Chondrocyte (in vitro differentiated cells): ENCODE results near the gene DUSP16. TPM values are rescaled to one million over a fixed set of nuclear protein-coding genes. Genes with fewer than 3 reads are reported as not detected.
A peak's percentile ranks its signal among the peaks of the same experiment; 100 is the strongest.

Source experiments
- DNase-seq: peaks from one replicate; pipeline ENCODE4 v3.0.0; 2021; ENCODE audit warnings: mixed read lengths, low spot score
- H3K27ac Mint-ChIP-seq: one replicate; pipeline ENCODE4 v1.8.0; 2021; ENCODE audit warnings: mild to moderate bottlenecking, moderate library complexity, mixed read lengths; ENCODE audit not compliant: unreplicated experiment
- H3K27me3 Mint-ChIP-seq: 2 replicates; pipeline ENCODE4 v1.8.0; 2021; ENCODE audit warnings: low read depth, mixed read lengths
- H3K36me3 Mint-ChIP-seq: 2 replicates; pipeline ENCODE4 v1.8.0; 2021; ENCODE audit warnings: low read depth, mixed read lengths
- H3K4me1 Mint-ChIP-seq: 2 replicates; pipeline ENCODE4 v1.8.0; 2021; ENCODE audit warnings: low read depth, mild to moderate bottlenecking, mixed read lengths
- H3K4me3 Mint-ChIP-seq: one replicate; pipeline ENCODE4 v1.8.0; 2021; ENCODE audit warnings: mild to moderate bottlenecking, moderate library complexity, mixed read lengths; ENCODE audit not compliant: unreplicated experiment
- H3K9me3 Mint-ChIP-seq: 2 replicates; pipeline ENCODE4 v1.8.0; 2021; ENCODE audit warnings: low read depth, mixed read lengths
- CTCF ChIP-seq: fragments of 200-600 bp; sonication (generic); IDR thresholded peaks from 2 replicates; pipeline ENCODE4 v1.5.0; 2021; ENCODE audit warnings: antibody characterized with exemption, mild to moderate bottlenecking, moderate library complexity
- total RNA-seq: library from RNA; stranded (reverse); gene quantifications from 3 replicates; pipeline ENCODE4 v1.2.1, GENCODE V29; 2021

DUSP16 gene
- total RNA-seq, 1 donor from 2014 or later, result 13.7 TPM

GRCh38 chr12:12491606-12492005, 71.1 kb downstream of the DUSP16 start:
- no peak for TF ChIP-seq CTCF
- Mint-ChIP-seq H3K27ac (no peak overlapping the region), H3K4me3 (no peak overlapping the region), H3K36me3 (no peaks in the 10 kb centered on the region), H3K9me3 (no peaks in the 10 kb centered on the region), H3K27me3 (no peaks in the 10 kb centered on the region), H3K4me1 (peaks cover 16% of the 10 kb centered on the region)
- no peak for DNase-seq

- no peak for TF ChIP-seq CTCF
- DNase-seq, result no peak
- H3K27ac Mint-ChIP-seq, result no peak overlapping the region
- peaks cover 16% of the 10 kb centered on the region for H3K4me1 Mint-ChIP-seq
- peaks cover 4% of the 10 kb centered on the region for H3K36me3 Mint-ChIP-seq
- H3K27me3 Mint-ChIP-seq, result no peaks in the 10 kb centered on the region
- no peak overlapping the region for H3K4me3 Mint-ChIP-seq
- H3K9me3 Mint-ChIP-seq, result no peaks in the 10 kb centered on the region
These were observed 73.7 kb downstream of the DUSP16 start for GRCh38 chr12:12488823-12489550.

GRCh38 chr12:12488296-12488695, 74.4 kb downstream of the DUSP16 start:
- no peak for DNase-seq
- Mint-ChIP-seq H3K27ac (no peak overlapping the region), H3K9me3 (no peaks in the 10 kb centered on the region), H3K4me1 (peaks cover 16% of the 10 kb centered on the region), H3K4me3 (no peak overlapping the region), H3K27me3 (no peaks in the 10 kb centered on the region), H3K36me3 (peaks cover 4% of the 10 kb centered on the region)
- no peak for TF ChIP-seq CTCF

- Mint-ChIP-seq H3K36me3 (peaks cover 7% of the 10 kb centered on the region), H3K4me3 (no peak overlapping the region), H3K4me1 (peaks cover 16% of the 10 kb centered on the region), H3K9me3 (no peaks in the 10 kb centered on the region), H3K27ac (peak overlapping the region; percentile 6), H3K27me3 (no peaks in the 10 kb centered on the region)
- no peak for TF ChIP-seq CTCF
- DNase-seq, result no peak
These were observed 75.2 kb downstream of the DUSP16 start for GRCh38 chr12:12487490-12487889.

- TF ChIP-seq CTCF, result no peak
- Mint-ChIP-seq H3K36me3 (peaks cover 9% of the 10 kb centered on the region), H3K4me1 (peaks cover 16% of the 10 kb centered on the region), H3K9me3 (no peaks in the 10 kb centered on the region), H3K4me3 (no peak overlapping the region), H3K27ac (no peak overlapping the region), H3K27me3 (no peaks in the 10 kb centered on the region)
- no peak for DNase-seq
These were observed 75.9 kb downstream of the DUSP16 start for GRCh38 chr12:12486661-12487240.
